WTC11 (cell line): ENCODE results near the gene WDR36. TPM values are rescaled to one million over a fixed set of nuclear protein-coding genes. Genes with fewer than 3 reads are reported as not detected.

ENCODE experiments used
- ATAC-seq: fragments of 200-7000 bp; cut with Tn5 transposase; 2 replicates; pipeline ENCODE4 v1.10.0; 2021; ENCODE audit warnings: mild to moderate bottlenecking, moderate library complexity
- CTCF ChIA-PET: fragments of 300-600 bp; sonication (Branson Sonifier 250); formaldehyde crosslinking; loops from one replicate; lab custom pipeline; 2021; ENCODE audit warnings: antibody characterized with exemption; lab: Charles Lee
- POLR2A ChIA-PET: fragments of 350-600 bp; sonication (Branson Sonifier 250); formaldehyde crosslinking; loops from one replicate; lab custom pipeline; 2021; ENCODE audit warnings: antibody characterized with exemption; lab: Charles Lee
- DNase-seq: peaks from one replicate; pipeline ENCODE4 v3.0.0; 2021; ENCODE audit warnings: low spot score
- H3K27ac Mint-ChIP-seq: 2 replicates; pipeline ENCODE4 v1.8.0; 2021; ENCODE audit warnings: mixed read lengths
- H3K27me3 Mint-ChIP-seq: 2 replicates; pipeline ENCODE4 v1.8.0; 2021; ENCODE audit warnings: low read depth, mild to moderate bottlenecking, moderate library complexity, mixed read lengths
- H3K36me3 Mint-ChIP-seq: 2 replicates; pipeline ENCODE4 v1.8.0; 2021; ENCODE audit warnings: mixed read lengths
- H3K4me1 Mint-ChIP-seq: 2 replicates; pipeline ENCODE4 v1.8.0; 2022; ENCODE audit warnings: mixed read lengths
- H3K4me3 Mint-ChIP-seq: 2 replicates; pipeline ENCODE4 v1.8.0; 2021; ENCODE audit warnings: mild to moderate bottlenecking, moderate library complexity, mixed read lengths
- H3K9me3 Mint-ChIP-seq: 2 replicates; pipeline ENCODE4 v1.8.0; 2021; ENCODE audit warnings: mixed read lengths
- EMX1 ChIP-seq: fragments of 250-450 bp; sonication (Bioruptor Pico); IDR thresholded peaks from 2 replicates; pipeline ENCODE4 v1.8.0; 2021; ENCODE audit warnings: mild to moderate bottlenecking
- FOXK1 ChIP-seq: sonication (generic); formaldehyde crosslinking; IDR thresholded peaks from 2 replicates; pipeline ENCODE4 v1.8.0; 2022; ENCODE audit warnings: mild to moderate bottlenecking, moderate library complexity, missing genetic modification reagents
- FOXP1 ChIP-seq: sonication (generic); formaldehyde crosslinking; IDR thresholded peaks from 2 replicates; pipeline ENCODE4 v1.8.0; 2022; ENCODE audit warnings: missing genetic modification reagents, mild to moderate bottlenecking, moderate library complexity, borderline replicate concordance
- FOXP4 ChIP-seq: sonication (generic); formaldehyde crosslinking; IDR thresholded peaks from 2 replicates; pipeline ENCODE4 v1.8.0; 2022; ENCODE audit warnings: mild to moderate bottlenecking, missing genetic modification reagents
- IRF2 ChIP-seq: sonication (generic); formaldehyde crosslinking; IDR thresholded peaks from 2 replicates; pipeline ENCODE4 v1.8.0; 2022; ENCODE audit warnings: low read depth, missing genetic modification reagents, borderline replicate concordance
- JUN ChIP-seq: sonication (generic); formaldehyde crosslinking; IDR thresholded peaks from 2 replicates; pipeline ENCODE4 v1.8.0; 2023; ENCODE audit warnings: mild to moderate bottlenecking, missing genetic modification reagents
- MXD4 ChIP-seq: fragments of 250-450 bp; sonication (Bioruptor Pico); IDR thresholded peaks from 2 replicates; pipeline ENCODE4 v1.8.0; 2021; ENCODE audit warnings: mild to moderate bottlenecking, moderate library complexity, borderline replicate concordance
- NFATC4 ChIP-seq: fragments of 250-450 bp; sonication (Bioruptor Pico); IDR thresholded peaks from 2 replicates; pipeline ENCODE4 v1.9.0; 2021; ENCODE audit warnings: mild to moderate bottlenecking
- NR1H2 ChIP-seq: sonication (generic); formaldehyde crosslinking; IDR thresholded peaks from 2 replicates; pipeline ENCODE4 v1.9.0; 2021; ENCODE audit warnings: mild to moderate bottlenecking, moderate library complexity, missing genetic modification reagents
- OVOL2 ChIP-seq: fragments of 250-450 bp; sonication (Bioruptor Pico); IDR thresholded peaks from 2 replicates; pipeline ENCODE4 v1.9.0; 2021; ENCODE audit warnings: mild to moderate bottlenecking, borderline replicate concordance
- SMAD3 ChIP-seq: sonication (generic); formaldehyde crosslinking; IDR thresholded peaks from 2 replicates; pipeline ENCODE4 v1.8.0; 2022; ENCODE audit warnings: missing genetic modification reagents, mild to moderate bottlenecking, borderline replicate concordance
- SOX15 ChIP-seq: fragments of 250-450 bp; sonication (Bioruptor Pico); IDR thresholded peaks from 2 replicates; pipeline ENCODE4 v1.9.0; 2021; ENCODE audit warnings: mild to moderate bottlenecking
- TCF7 ChIP-seq: sonication (generic); formaldehyde crosslinking; IDR thresholded peaks from 2 replicates; pipeline ENCODE4 v1.8.0; 2022; ENCODE audit warnings: mild to moderate bottlenecking, low read depth, missing genetic modification reagents, moderate library complexity
- ZMAT4 ChIP-seq: fragments of 250-450 bp; sonication (Bioruptor Pico); IDR thresholded peaks from 2 replicates; pipeline ENCODE4 v1.9.0; 2021; ENCODE audit warnings: mild to moderate bottlenecking
- ZNF232 ChIP-seq: sonication (generic); formaldehyde crosslinking; IDR thresholded peaks from 2 replicates; pipeline ENCODE4 v1.8.0; 2022; ENCODE audit warnings: mild to moderate bottlenecking, missing genetic modification reagents
- ZNF281 ChIP-seq: sonication (generic); formaldehyde crosslinking; IDR thresholded peaks from 2 replicates; pipeline ENCODE4 v1.8.0; 2023; ENCODE audit warnings: mild to moderate bottlenecking, missing genetic modification reagents
- ZNF317 ChIP-seq: sonication (generic); formaldehyde crosslinking; IDR thresholded peaks from 2 replicates; pipeline ENCODE4 v1.8.1; 2023; ENCODE audit warnings: low read depth, mild to moderate bottlenecking, moderate library complexity, missing genetic modification reagents, borderline replicate concordance
- ZNF416 ChIP-seq: fragments of 250-450 bp; sonication (Bioruptor Pico); IDR thresholded peaks from 2 replicates; pipeline ENCODE4 v1.9.0; 2021; ENCODE audit warnings: mild to moderate bottlenecking, inconsistent platforms
- ZNF532 ChIP-seq: fragments of 250-450 bp; sonication (Bioruptor Pico); IDR thresholded peaks from 2 replicates; pipeline ENCODE4 v1.9.0; 2021; ENCODE audit warnings: mild to moderate bottlenecking, borderline replicate concordance
- total RNA-seq: library from RNA; stranded (reverse); gene quantifications from 3 replicates; pipeline ENCODE4 v1.2.3, GENCODE V29; 2021
- TF ChIP-seq, protein P1 (sequence below): sonication (generic); formaldehyde crosslinking; IDR thresholded peaks from 2 replicates; pipeline ENCODE4 v1.8.1; 2023; ENCODE audit warnings: mild to moderate bottlenecking, missing genetic modification reagents

WDR36 gene
- total RNA-seq, 1 experiment from 2014 or later = 34.1 TPM

- ChIA-PET POLR2A (no interaction called here), CTCF (interaction anchor here (4.9 kb wide), 1 partner anchor 115 kb away, joined by 36 read pairs; no protein-coding TSS in a partner anchor)
- H3K27me3 Mint-ChIP-seq = no peaks in the 10 kb centered on the region
- DNase-seq (no peak), ATAC-seq (no peak)
- no peak overlapping the region for H3K27ac Mint-ChIP-seq
- H3K4me3 Mint-ChIP-seq = no peak overlapping the region
- peaks cover 18% of the 10 kb centered on the region for H3K4me1 Mint-ChIP-seq
- TF ChIP-seq OVOL2 (CRISPR knock-in tag) = no peak
- TF ChIP-seq FOXK1 (CRISPR knock-in tag) = no peak
- TF ChIP-seq ZNF416 (CRISPR knock-in tag) = no peak
- TF ChIP-seq JUN = no peak
- no peak for TF ChIP-seq FOXP4 (CRISPR knock-in tag)
- no peak for TF ChIP-seq ZNF317
- TF ChIP-seq IRF2 (CRISPR knock-in tag) = no peak
- no peak for TF ChIP-seq SMAD3 (CRISPR knock-in tag)
- no peak for TF ChIP-seq FOXP1 (CRISPR knock-in tag)
- no peak for TF ChIP-seq ZNF281
- no peak for TF ChIP-seq NR1H2 (CRISPR knock-in tag)
- no peak for TF ChIP-seq SOX15
- H3K36me3 Mint-ChIP-seq = no peaks in the 10 kb centered on the region
- H3K9me3 Mint-ChIP-seq = no peaks in the 10 kb centered on the region
These were observed 70.9 kb downstream of the WDR36 start for GRCh38 chr5:111163000-111163399.

DNA sequence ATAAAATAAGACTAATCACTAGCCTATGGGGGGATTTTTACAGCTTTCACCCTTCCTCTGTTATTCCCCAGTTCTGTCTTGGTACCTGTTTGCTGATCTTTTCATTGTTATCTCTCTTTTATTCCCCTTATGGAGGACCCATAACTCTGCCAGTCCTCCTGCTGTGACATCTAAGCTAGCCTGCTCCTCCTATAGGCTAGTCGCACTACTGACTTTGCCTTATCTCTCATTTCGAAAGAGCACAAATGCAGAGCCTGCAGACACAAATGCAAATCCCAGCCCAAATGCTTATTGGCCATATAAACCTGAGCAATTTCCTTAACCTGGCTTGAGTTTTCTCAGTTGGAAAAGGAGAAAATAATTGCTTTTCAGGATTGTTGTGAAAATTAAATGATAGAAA is 72.9 kb downstream of the WDR36 start:
- Mint-ChIP-seq H3K36me3 (no peaks in the 10 kb centered on the region), H3K4me1 (peaks cover 26% of the 10 kb centered on the region), H3K4me3 (no peak overlapping the region), H3K9me3 (no peaks in the 10 kb centered on the region), H3K27me3 (no peaks in the 10 kb centered on the region), H3K27ac (no peak overlapping the region)
- ChIA-PET CTCF (interaction anchor here (1.0 to 1.5 kb wide), 3 partner anchors 59 to 296 kb away, joined by 3 to 7 read pairs (median 4); partner anchors contain the start of gene CAMK4), POLR2A (no interaction called here)
- DNase-seq = no peak
- ATAC-seq = peak; percentile 90
- TF ChIP-seq, protein P1, sequence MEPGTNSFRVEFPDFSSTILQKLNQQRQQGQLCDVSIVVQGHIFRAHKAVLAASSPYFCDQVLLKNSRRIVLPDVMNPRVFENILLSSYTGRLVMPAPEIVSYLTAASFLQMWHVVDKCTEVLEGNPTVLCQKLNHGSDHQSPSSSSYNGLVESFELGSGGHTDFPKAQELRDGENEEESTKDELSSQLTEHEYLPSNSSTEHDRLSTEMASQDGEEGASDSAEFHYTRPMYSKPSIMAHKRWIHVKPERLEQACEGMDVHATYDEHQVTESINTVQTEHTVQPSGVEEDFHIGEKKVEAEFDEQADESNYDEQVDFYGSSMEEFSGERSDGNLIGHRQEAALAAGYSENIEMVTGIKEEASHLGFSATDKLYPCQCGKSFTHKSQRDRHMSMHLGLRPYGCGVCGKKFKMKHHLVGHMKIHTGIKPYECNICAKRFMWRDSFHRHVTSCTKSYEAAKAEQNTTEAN = no peak
- TF ChIP-seq SMAD3 (CRISPR knock-in tag) (no peak), ZMAT4 (CRISPR knock-in tag) (no peak), ZNF232 (no peak), FOXP1 (CRISPR knock-in tag) (no peak), ZNF532 (no peak), MXD4 (no peak), EMX1 (CRISPR knock-in tag) (no peak), FOXP4 (CRISPR knock-in tag) (no peak), NFATC4 (no peak), TCF7 (CRISPR knock-in tag) (no peak)
